Ishikawa (cell line): ENCODE data around the gene TNFAIP2.

ENCODE experiments used
- CEBPB ChIP-seq: IDR thresholded peaks from 2 replicates; pipeline ENCODE4 v1.6.1; 2012
- CREB1 ChIP-seq: IDR thresholded peaks from 2 replicates; pipeline ENCODE4 v1.6.1; 2012; ENCODE audit warnings: low read depth
- EGR1 ChIP-seq: IDR thresholded peaks from 2 replicates; pipeline ENCODE4 v1.6.1; 2012
- EP300 ChIP-seq: IDR thresholded peaks from 2 replicates; pipeline ENCODE4 v1.6.1; 2012; ENCODE audit warnings: borderline replicate concordance
- FOXM1 ChIP-seq: IDR thresholded peaks from 2 replicates; pipeline ENCODE4 v1.6.1; 2012; ENCODE audit warnings: low read depth, borderline replicate concordance
- NFIC ChIP-seq: IDR thresholded peaks from 2 replicates; pipeline ENCODE4 v1.6.1; 2012
- RAD21 ChIP-seq: IDR thresholded peaks from 2 replicates; pipeline ENCODE4 v1.6.1; 2012; ENCODE audit warnings: low read depth
- TAF1 ChIP-seq: IDR thresholded peaks from 2 replicates; pipeline ENCODE4 v1.6.1; 2012; ENCODE audit warnings: low read depth, mild to moderate bottlenecking
- TCF12 ChIP-seq: IDR thresholded peaks from 2 replicates; pipeline ENCODE4 v1.6.1; 2012; ENCODE audit warnings: low read depth
- TEAD4 ChIP-seq: IDR thresholded peaks from 2 replicates; pipeline ENCODE4 v1.6.1; 2012
- YY1 ChIP-seq: IDR thresholded peaks from 2 replicates; pipeline ENCODE4 v1.6.1; 2012; ENCODE audit warnings: low read depth
- ZBTB7A ChIP-seq: IDR thresholded peaks from 2 replicates; pipeline ENCODE4 v1.6.1; 2012; ENCODE audit warnings: low read depth
- TF ChIP-seq, protein P1 (sequence below): IDR thresholded peaks from 2 replicates; pipeline ENCODE4 v1.6.1; 2012
- TF ChIP-seq, protein P2 (sequence below): IDR thresholded peaks from 2 replicates; pipeline ENCODE4 v1.6.1; 2012
- TF ChIP-seq, protein P3 (sequence below): IDR thresholded peaks from 2 replicates; pipeline ENCODE4 v1.6.1; 2012; ENCODE audit warnings: low read depth, mild to moderate bottlenecking

TNFAIP2 gene

DNA sequence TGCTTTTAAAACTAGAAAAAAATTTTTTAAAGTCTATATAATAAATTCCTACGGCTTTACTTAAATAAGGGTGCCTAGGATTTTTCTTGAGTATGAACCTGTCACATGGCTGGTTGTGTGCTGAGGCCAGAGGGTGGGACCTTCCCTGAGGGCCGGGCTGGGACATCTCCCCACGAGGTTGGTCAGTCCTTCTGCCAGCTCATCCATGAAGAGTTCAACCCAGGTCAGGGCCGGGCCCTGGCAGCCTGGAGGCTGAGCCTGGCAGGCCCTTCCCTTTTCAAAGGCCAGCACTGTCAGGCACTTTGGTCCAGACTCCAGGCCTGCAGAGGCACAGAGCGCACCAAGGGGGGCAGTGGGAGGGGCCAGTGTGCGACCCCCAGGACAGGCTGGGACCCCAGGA lies 31.7 kb downstream of the TNFAIP2 start:
- TF ChIP-seq RAD21 = no peak
- TF ChIP-seq CREB1 = no peak
- 0 out of 2 replicates have a peak, but pooled peaks have one; percentile 26 for TF ChIP-seq ZBTB7A
- TF ChIP-seq FOXM1 = no peak
- TF ChIP-seq CEBPB = no peak
- TF ChIP-seq, protein P1, sequence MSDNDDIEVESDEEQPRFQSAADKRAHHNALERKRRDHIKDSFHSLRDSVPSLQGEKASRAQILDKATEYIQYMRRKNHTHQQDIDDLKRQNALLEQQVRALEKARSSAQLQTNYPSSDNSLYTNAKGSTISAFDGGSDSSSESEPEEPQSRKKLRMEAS = peak; percentile 61; the same call in 1 of the 2 replicates
- no peak for TF ChIP-seq TAF1
- TF ChIP-seq EP300 = peak; percentile 18; the same call in 1 of the 2 replicates
- TF ChIP-seq EGR1 = no peak
- TF ChIP-seq, protein P2, sequence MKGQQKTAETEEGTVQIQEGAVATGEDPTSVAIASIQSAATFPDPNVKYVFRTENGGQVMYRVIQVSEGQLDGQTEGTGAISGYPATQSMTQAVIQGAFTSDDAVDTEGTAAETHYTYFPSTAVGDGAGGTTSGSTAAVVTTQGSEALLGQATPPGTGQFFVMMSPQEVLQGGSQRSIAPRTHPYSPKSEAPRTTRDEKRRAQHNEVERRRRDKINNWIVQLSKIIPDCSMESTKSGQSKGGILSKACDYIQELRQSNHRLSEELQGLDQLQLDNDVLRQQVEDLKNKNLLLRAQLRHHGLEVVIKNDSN = peak; percentile 70; the same call in 1 of the 2 replicates

DNA sequence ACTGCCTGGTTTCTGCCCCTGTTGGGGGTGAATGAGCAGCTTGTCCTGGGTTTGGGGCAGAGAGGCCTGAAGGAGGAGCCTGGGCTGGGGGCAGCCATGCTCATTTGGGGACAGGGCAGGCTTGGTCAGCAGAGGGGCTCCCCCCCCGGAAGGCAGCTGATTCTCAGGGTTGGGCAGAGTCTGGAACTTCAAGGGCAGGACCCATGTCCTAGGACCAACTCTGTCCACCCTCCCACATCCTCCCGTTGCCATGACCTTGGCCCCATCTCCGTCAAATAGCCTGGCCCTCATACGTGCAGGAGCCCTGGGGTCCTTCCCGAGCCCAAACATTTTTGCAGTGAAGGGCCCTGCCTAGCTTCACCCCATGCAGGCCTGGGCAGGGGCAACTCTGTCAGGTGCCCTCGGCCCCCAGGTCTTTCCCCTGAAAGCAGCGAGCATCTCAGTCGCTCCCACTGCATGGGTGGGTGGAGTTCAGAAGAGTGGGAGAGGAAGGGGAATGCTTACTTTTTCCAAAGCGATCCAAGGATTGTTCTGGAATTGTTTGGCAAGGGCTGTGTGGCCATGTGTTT lies 32.6 kb downstream of the TNFAIP2 start:
- TF ChIP-seq CEBPB (no peak), TEAD4 (no peak)
- TF ChIP-seq, protein P3, sequence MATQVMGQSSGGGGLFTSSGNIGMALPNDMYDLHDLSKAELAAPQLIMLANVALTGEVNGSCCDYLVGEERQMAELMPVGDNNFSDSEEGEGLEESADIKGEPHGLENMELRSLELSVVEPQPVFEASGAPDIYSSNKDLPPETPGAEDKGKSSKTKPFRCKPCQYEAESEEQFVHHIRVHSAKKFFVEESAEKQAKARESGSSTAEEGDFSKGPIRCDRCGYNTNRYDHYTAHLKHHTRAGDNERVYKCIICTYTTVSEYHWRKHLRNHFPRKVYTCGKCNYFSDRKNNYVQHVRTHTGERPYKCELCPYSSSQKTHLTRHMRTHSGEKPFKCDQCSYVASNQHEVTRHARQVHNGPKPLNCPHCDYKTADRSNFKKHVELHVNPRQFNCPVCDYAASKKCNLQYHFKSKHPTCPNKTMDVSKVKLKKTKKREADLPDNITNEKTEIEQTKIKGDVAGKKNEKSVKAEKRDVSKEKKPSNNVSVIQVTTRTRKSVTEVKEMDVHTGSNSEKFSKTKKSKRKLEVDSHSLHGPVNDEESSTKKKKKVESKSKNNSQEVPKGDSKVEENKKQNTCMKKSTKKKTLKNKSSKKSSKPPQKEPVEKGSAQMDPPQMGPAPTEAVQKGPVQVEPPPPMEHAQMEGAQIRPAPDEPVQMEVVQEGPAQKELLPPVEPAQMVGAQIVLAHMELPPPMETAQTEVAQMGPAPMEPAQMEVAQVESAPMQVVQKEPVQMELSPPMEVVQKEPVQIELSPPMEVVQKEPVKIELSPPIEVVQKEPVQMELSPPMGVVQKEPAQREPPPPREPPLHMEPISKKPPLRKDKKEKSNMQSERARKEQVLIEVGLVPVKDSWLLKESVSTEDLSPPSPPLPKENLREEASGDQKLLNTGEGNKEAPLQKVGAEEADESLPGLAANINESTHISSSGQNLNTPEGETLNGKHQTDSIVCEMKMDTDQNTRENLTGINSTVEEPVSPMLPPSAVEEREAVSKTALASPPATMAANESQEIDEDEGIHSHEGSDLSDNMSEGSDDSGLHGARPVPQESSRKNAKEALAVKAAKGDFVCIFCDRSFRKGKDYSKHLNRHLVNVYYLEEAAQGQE = no peak

DNA sequence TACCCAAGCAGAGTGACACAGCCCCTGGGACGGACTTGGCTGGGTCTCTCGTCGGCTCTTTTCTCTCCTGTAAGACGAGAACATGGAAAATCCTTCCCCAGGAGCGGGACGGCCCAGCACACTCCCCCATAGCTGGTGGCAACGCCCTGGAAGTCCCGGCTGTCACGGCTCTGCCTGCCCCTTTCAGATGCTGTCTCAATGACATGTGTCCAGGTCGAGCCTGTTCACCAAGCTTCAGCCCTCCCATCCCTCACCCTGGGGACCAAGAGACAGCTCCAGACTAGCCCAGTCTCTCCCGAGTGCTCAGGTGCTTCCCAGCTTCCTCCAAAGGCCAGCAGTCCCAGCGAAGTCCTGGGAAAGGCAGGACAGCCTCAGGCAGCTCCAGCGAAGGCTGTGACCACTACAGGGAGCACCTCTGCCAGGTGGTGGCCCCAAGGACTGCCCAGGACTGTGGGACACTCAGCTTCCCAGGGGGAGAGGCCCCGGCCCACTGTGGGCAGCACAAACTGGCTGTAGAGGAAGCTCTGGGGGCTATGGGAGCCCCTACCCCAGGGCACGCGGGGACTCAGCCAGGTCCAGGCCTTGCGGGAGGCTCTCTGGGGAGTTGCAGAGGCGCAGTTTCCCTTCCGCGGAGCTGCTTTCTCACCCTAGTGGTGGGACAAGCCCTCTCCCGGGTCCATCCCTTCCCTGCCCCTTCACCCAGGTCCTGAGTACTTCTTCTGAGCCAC lies 33.6 kb downstream of the TNFAIP2 start:
- TF ChIP-seq FOXM1 = no peak
- TF ChIP-seq TEAD4 = no peak

DNA sequence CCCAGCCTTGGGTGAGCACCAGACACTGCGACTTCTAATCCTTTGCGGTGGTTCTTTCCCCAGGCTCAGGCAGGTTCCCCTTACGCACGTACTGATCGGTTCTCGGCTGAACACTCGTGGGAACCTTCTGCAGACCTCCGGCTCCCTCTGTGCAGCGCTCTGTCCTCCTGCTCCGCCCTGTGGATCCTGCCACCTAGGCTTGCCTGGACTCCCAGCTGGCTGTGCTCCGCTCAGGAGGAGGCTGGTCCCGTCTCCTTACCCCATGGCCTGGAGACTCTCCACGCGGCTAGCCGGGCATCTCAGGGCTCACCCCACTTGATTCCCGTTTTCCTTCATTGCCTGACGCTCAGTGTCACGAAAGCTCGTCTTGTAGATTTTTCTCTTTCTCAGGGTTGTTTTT lies 34.7 kb downstream of the TNFAIP2 start:
- TF ChIP-seq TAF1 = no peak
- no peak for TF ChIP-seq CREB1
- no peak for TF ChIP-seq TEAD4
- no peak for TF ChIP-seq TCF12
- TF ChIP-seq, protein P3 = no peak
- no peak for TF ChIP-seq NFIC
- no peak for TF ChIP-seq YY1
- TF ChIP-seq, protein P1 = no peak
- TF ChIP-seq ZBTB7A = no peak
- no peak for TF ChIP-seq EGR1
- TF ChIP-seq FOXM1 = no peak

DNA sequence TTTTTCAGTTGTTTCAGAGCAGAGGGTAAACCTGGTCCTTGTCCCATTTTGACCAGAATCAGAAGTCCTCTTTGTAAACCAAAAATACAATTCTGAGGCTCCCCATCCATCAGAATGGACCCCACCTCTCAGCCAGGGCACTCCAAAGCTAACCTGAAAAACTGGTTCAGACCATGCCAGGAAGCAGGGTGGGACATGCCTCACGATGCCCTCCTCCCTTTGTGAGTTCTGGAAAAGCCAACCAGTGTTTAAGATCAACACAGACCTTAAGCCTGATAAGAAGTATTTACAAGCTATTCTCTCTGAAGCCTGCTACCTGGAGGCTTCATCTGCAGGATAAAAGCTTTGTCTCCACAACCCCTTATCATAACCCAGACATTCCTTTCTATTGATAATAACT lies 35.4 kb downstream of the TNFAIP2 start:
- TF ChIP-seq, protein P2 = no peak
- TF ChIP-seq EP300 = no peak
- no peak for TF ChIP-seq TAF1
- TF ChIP-seq RAD21 = no peak
- TF ChIP-seq CREB1 = no peak
- TF ChIP-seq FOXM1 = no peak
- TF ChIP-seq YY1 = no peak
- no peak for TF ChIP-seq EGR1
- no peak for TF ChIP-seq TEAD4
- TF ChIP-seq, protein P1 = no peak; the same call in 1 of the 2 replicates
- no peak for TF ChIP-seq CEBPB
- TF ChIP-seq NFIC = no peak
- no peak for TF ChIP-seq ZBTB7A
- TF ChIP-seq TCF12 = no peak
- TF ChIP-seq, protein P3 = no peak
